HT-29 (cell line): ENCODE results near the gene ZBTB7C. TPM values are rescaled to one million over a fixed set of nuclear protein-coding genes. Genes with fewer than 3 reads are reported as not detected.

Experiments used
- DNase-seq: peaks from one replicate; pipeline ENCODE4 v3.0.0-alpha.2; 2015; ENCODE audit warnings: low spot score
- total RNA-seq: library from RNA; depleted of rRNA; stranded (reverse); fragments of >200 nt; shearing (Covaris generic); gene quantifications from 2 replicates; pipeline ENCODE4 v1.2.3, GENCODE V29; 2014

Gene ZBTB7C
- total RNA-seq, 1 experiment from 2014 or later, result 15.1 TPM

DNA sequence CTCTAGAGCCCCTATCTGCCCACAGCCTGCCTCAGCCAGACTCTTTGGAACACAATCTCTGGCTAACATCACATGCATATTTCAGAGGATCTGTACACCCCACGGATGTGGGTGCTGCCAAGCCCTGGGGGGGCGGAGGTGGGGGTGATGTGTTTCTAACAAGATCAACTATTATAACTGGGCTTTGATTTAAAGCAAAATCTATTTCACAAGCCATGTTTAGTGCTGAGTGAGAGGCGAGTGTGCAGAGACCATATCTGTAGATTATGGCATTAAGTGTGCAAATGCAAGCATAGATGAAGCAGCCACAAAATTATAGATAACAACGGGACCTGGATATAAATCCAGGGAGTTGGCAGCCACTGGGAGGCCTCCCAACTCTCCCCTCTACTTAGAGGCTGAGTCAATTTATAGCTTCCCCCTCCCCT is 342.9 kb downstream of the ZBTB7C start:
- DNase-seq, result no peak

DNA sequence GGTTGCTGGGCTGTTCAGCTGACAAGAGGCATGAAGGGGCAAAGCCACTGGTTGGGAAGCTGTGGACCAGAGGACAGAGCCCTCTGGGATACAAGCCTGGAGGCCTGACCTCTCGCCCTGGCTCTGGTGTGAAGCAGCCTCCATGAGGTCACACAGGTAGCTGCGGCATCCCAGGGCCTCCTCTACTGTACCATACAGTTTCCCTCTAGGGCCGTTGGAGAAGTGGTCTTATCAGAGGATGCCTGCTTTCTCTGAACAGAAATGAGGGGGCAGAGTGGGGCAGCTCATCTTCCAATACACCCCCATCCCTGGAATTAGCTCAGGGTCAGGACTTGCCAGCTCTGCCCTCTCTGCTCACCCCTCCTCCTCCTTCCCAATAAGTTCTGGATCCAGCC is 343.6 kb downstream of the ZBTB7C start:
- no peak for DNase-seq

DNA sequence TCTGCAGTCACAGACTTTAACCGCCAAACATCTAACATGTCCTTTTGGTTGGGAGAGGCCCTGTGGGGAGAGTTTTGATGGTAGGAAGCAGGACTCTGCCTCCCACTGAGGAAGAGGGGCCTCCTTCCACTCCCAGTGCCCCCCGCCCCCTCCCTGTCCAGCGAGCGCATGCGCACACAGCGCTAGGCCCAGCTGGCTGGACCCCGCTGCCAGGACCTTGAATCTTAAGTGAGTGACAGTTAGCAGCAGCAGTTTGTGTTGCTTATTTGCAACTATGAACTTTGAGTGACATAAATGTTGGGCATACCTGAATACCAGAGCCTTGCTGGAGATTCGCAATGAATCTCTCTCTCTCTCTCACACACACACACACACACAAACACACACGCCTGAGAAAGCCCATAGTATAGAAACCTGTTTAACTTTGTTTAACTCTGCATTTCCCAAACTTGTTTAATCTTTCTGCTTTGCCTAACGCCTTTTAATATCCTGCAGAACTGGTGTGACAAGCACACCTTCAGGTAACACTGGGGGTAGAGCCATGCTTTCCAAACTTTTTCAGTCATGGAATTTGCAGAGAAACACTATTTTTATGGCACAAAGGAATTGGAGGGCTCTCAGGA is 344.1 kb downstream of the ZBTB7C start:
- DNase-seq, result no peak

DNA sequence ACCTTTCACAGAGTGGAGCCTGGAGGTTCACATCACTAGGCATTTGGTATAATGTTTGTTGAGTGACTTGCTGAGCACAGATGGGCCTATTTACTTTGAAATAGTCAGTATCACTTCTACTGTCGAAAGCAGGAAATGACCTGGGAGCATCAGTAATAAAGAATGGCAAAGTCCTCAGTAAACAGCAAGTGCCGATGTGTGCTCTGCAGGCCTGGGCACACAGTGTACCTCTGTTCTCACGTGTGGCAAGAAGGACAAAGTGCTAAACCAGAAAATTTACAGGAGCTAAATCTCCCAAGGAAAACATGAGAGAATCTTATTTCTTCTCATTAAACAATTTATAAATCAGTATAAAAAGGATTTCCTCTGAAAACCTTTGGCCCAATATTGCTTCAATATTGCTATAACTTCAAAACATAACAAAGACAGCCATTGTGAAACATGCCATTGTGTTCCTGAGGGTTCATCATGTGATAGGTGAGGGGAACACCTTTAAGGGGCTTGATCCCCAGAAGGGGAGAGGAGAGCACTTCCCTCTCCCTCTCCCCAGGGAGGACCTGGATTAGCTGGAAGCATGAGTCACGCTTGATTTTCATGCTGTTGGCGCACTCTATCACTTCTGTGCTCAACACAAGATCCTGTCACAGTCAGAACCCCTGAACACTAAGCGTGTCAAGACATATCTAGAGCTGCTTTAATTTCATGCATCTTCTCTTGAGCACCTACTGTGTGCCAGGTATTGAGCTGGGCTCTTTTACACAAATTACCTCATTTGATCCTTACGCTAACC is 347.2 kb downstream of the ZBTB7C start:
- DNase-seq, result no peak

DNA sequence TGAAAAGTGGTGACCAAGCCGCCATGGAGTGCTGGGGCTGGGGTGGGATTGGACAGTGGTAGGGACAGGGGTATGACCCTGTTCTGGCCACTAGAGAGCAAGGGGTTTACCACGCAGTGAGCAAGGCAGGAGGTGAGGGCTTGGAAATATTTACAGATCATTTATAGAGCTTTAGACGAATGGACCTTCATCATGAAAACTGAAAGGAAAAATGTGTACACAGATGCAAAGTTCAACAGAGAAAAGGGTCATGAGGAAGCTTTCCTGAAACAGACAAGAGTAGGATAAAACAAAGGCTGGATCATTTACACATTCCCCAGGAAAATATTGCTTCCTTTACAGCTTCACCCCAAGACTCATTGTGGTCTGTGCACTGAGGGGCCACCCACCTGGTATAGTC is 348.2 kb downstream of the ZBTB7C start:
- DNase-seq, result no peak

DNA sequence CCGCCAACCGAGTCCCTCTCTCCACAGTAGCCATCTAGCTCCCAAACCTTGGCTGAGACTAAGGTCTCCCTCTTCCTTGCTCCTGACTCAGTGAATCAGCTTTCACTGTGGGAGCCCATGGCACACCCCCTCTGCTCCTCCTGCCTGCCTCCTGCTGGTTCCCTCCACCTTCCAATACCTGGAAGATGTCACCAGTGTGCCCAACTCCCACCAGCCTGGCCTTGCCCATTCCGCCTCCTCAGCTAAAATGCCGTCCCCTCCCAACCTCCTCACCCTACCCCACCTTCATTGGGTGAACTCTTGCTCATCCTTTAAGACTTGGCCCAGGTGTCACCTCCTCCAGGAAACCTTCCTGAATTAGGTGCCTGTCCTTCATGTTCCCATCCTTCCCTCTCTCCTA is 348.8 kb downstream of the ZBTB7C start:
- no peak for DNase-seq

DNA sequence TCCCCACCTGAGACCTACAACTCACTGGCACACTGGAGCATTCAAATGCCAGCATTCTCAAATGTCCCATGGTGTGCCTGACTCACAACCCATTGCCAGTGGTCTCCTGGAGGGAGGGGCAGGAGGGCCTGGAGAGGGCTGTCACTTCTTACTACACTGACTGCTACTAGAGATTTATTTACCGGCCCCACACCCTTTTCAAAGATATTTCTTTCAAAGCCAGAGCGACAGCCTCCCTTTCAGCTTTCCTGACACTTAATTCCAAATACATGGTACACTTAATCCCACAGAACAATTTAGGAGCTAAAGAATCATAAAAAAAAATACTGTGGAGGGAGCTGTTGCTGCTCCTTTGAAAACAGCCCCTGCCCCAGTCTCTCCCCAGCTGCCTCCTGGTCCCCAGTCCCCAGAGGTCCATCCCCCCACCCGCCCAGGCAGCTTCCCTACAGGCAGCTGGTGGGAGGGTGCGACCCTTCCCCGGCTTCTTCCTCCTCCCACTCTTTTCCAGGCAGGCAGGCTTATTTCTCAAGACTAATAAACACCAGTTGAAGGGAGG is 349.6 kb downstream of the ZBTB7C start:
- no peak for DNase-seq

DNA sequence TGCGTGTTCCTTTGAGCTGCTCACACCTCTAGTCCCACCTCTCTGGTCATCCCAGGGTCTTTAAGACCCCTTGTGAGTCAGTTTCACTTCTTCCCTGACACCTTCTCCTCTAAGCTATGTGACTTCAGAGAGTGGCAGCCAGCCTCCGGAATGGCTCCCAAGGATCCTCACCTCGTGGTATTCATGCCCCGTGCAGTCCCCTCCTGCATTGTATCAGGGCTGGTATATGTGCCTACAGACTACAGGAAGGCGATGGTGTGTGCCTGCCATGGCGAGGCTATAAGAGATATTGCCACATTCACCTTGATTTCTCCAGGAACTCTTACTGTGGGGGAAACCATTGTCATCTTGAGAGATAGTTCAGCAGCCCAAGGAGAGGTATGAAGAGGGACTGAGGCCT is 350.7 kb downstream of the ZBTB7C start:
- DNase-seq, result no peak

DNA sequence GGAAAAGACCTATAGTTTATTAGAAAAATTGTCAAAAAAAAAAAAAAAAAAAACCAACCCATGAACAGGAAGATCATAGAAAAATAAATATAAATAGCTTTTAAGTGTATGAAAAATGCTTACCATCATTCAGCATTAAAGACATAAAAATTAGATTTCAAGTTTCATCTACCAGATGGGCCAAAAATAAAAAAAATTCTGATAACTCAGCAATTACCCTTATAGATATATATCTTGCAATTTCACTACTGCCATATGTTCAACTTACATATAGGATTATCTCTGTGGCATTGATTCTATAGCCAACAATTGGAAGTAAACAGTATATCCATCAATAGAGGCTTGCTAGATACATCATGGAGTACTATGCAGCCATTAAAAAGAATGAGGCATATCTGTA is 352.2 kb downstream of the ZBTB7C start:
- no peak for DNase-seq

DNA sequence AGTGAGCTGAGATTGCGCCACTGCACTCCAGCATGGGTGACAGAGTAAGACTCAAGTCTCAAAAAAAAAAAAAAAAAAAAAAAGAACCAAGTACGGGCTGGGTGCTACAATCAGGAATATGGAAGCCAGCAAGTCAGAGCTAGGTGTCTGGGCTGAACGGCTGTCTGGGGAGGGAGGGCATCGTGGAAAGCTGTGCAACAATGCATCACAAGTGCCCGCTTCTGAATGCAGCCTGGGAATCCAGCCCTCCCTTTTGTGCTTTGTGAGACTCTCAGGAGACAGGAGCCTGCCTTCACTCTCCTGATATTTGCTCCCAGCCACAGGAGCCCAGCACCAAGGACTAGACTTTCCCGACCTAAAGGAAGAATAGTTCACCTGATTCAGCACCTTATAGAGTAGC is 353.8 kb downstream of the ZBTB7C start:
- no peak for DNase-seq

DNA sequence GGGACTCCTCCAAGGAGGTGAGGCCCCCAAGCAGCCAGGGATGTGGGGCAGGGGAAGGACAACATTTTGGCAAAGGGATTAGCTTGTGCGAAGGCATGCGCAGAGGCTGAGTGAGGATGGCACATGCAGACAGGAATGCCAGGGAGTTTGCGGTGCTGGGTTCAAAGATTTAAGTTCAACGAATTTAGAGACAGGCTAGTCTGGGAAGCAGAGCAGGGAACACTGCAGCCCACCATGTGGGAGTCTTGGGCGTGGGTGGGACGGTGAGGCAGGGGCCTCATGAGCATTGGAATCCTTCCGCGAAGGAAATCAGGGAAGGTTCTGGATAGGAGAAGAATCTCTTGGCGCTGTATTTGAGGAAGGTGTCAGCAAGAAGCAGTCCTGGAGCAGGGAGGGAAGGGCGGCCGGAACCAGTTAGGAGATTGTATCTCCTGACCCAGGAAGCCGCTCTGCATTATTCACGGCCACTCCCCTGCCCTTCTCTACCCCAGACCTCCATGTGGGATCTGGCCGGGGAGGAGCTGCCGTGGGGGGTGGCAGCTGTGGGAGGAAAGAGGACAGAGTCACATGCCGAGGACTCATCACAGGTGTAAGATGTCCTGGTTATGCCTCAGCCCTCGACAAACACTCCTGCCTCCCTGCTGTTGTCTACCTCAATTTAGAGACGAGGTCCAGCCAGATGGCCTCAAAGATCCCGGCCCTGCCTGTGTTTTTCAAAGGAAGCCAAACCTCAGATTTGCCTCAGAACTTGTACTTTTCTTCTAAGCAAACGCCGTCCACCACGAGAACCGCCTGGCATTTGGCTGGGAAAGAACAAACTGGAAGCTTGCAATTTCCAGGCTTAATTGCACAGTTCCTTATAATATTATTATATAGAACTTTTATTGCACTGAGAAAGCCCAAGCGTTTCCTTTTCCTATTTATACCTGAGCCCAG is 355.0 kb downstream of the ZBTB7C start:
- DNase-seq, result peak; percentile 7

DNA sequence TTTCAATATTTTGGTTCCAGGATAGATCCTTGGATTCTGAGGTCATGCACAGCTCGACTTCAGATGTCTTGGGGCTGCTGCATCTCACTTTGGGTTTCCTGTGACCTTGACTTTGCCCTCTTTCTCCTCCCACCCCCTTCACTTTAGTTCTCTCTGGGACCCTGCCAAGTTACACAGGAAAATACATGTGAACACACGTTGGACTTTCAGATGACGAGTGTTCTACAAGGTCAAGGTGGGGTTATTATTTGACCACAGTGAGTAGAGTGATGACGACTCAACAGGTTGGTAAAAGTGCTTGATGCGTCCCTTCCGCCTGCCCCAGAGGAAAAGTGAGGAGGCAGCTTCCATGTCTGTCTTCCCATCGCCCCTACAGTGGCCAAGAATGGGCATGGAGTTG is 356.3 kb downstream of the ZBTB7C start:
- no peak for DNase-seq

DNA sequence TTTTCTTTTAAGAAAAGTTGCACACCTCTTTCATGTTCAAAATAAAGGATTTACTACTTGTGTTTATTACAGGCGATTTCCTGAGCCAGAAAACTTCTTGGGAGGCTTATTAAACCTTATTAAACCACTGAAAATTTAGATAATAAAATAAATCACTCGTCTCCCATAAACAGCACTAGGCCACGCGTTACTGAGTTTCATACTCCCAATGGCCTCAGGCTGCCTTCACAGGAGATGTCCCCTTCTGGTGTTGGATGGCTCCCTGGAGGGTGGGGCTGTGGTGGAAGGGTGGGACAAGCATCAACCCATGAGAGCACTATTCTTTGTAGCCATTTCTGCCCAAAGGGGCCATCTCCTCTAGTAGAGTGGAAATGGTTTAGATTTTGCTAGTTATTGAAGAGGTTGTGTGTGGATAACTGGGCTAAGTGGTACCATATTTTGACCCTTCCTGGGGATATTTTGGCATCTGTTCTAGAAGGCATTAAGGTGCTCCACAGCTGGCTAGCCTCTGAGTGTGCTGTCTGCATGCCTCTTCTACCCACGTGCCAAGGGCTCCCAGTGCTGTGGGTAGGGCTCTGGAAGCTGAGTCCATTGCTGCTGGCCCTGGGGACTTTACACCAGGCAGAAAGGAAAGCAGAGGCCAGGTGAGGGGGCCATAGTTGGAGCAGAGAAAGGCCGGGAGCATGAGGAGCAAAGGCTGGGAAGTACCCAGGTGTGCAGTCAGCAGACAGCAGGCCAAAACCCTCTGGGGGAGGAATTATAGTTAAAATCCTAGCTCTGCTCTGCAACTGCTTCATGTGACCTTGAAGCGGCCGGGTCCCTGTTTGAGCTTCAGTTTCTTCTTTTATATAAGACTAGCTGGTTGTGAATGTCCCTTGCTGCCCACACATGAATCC is 357.0 kb downstream of the ZBTB7C start:
- no peak for DNase-seq

DNA sequence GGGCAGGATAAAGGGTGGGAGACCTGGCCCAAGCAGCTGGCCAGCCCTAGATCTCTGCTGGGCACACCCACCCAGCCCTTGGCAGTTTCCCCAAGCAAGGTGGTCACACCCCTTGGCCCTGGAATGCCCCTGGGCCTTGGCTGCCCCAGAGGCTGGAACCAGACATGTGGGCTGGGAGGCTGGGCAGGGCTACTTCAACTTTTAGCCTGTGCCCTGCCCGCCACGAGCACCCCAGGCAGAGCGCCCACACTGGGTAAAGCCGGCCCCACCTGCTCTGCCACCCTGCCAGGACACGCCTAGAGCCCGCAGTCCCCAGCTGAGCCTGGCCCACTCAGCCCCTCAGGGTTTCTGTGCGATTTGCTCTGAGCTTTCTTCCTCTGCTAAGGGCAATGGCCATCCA is 359.0 kb downstream of the ZBTB7C start:
- DNase-seq, result no peak

DNA sequence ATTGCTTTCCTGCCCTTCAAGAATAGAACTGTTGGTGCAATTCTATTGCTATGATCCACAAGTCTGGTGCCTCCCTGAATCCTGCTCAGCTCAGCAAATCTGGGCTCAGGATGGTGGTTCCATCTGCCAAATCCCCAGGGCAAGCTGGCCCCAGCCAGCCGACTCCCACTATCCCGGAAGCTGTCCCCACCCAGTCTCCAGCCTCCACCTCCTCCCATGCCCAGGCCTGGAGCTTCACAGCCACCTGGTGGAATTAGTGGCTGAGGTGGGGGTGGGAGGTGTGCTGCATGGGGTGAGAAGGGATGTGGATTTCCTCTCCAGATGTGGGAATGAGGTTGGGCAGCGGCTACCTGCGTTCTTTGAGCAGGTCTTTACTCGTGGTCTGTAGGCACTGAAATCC is 359.4 kb downstream of the ZBTB7C start:
- no peak for DNase-seq

DNA sequence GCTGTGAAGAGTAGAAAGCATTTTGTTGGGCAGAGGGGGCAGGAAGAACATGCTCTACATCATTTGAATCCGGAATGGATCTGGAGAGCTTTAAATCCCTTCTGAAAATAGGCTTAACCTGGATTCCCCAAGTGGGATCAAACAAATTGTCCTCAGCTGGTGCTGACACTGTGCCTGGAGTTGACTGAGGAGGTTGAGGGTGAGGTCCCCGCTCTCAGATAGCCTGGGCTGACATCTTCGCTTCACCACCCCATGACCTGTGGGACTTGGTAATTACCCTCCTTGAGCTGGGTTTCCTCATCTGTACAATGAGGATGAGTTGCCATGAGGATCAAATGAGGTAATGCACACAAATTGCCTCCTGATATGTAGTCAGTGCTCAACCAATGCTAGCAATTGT is 360.9 kb downstream of the ZBTB7C start:
- DNase-seq, result no peak

DNA sequence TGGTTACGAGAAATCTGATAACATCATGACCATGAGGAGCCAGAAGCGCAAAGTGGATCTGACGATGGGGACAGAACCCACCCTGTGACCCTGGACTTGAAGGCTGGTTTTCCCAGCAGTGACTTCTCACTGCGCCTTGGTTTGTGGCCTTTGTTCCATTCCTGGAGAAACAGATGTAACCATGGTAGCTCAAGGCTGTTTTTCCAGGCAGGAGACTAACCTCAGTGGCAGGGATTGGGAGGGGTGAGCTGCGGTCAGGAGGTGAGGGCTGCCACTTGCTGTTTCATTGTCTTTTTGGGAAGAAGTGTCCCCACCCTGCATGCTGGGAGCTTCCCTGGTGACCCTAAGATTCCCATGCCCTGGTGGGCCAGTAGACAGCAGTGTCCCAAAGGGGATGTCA is 362.3 kb downstream of the ZBTB7C start:
- no peak for DNase-seq

DNA sequence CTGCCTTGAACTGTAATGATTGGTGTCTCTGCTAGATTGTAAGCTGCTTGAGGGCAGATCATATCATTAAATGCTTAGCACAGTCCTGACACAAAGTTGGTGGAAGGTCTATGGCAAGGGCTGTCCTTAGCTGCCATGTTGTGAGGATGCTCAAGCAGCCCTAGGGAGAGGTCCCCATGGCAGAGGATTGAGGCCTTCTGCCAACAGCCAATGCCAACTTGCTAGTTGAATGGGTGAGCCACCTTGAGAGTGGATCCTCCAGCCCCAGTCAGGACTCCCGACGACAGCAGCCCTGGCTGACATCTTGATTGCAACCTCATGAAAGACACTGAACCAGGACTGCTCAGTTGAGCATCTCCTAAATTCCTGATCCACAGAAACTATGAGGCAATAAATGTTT is 363.4 kb downstream of the ZBTB7C start:
- no peak for DNase-seq

DNA sequence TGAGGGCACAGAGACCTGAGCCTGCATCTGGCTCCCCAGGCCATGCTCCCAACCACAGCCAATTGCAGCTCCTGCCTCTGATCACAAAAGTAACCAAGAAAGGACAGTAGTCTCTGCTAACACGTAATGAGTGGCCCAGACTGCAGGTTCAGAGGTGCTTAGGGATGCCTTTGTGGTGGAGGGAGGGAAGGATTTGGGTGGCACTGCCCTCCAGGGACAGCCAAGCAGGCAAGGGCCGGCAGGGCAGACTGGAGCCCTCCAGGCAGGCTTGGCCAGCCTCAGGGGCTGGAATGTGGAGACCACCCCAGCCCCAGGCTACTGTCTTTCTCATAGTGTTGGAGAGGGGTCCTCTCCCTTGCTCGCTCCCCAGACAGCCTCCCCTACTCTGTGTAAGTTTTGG is 364.2 kb downstream of the ZBTB7C start:
- DNase-seq, result no peak

DNA sequence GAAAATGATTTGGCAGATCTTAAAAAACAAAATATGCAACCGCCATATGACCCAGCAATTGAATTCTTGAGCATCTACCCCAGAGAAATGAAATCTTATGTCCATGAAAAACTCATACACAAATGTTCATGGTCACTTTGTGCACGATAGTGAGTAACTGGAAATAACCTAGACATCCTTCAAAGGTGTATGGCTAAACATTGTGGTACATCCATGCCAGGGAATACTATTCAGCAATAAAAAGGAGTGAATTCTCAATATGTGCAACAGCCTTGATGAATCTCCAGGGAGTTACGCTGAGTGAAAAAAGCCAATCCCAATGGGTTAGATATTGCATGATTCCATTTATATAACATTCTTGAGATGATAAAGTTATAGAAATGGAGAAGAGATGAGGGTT is 366.0 kb downstream of the ZBTB7C start:
- no peak for DNase-seq

DNA sequence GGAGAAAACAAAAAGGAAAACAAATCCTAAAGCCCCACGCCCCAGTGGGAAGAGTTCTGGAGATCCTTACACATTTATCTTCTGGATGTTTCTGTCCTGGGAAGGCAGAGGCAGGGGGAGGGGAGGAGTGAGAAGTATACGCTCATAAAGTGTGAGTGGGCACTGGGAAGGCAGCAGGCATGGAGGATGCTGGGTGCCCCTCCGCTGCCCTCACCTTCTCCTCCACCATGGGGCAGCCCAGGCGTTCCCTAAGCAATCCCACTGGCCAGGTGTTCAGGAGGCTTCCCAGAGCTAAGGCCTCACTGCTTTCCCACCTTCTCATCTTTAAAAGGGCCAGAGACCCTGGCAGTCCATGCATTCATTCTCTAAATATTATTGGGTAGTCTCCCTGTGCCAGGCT is 366.8 kb downstream of the ZBTB7C start:
- DNase-seq, result no peak
